AG09309 (cell line): Measurements from ENCODE around the gene RDH16.
A peak's percentile ranks its signal among the peaks of the same experiment; 100 is the strongest.
"Not testable (repeated sequence)": the region's sequence is repeated elsewhere in the genome, so short reads cannot be mapped to it uniquely, and the experiment has no call there.

ENCODE experiments used
- DNase-seq: peaks from one replicate; pipeline ENCODE4 v3.0.0-alpha.2; 2010; ENCODE audit warnings: low read depth
- H3K4me3 ChIP-seq: 2 replicates; pipeline ENCODE4 v1.5.1; 2011; ENCODE audit warnings: mild to moderate bottlenecking, low read depth, low read length, moderate library complexity; ENCODE audit not compliant: control insufficient read depth
- TF ChIP-seq, protein P1 (sequence below): IDR thresholded peaks from 2 replicates; pipeline ENCODE4 v1.5.1; 2011; ENCODE audit warnings: mild to moderate bottlenecking, low read depth, low read length, inconsistent platforms; ENCODE audit not compliant: insufficient read depth, control insufficient read depth; ENCODE audit errors: missing control alignments

Gene RDH16

DNA sequence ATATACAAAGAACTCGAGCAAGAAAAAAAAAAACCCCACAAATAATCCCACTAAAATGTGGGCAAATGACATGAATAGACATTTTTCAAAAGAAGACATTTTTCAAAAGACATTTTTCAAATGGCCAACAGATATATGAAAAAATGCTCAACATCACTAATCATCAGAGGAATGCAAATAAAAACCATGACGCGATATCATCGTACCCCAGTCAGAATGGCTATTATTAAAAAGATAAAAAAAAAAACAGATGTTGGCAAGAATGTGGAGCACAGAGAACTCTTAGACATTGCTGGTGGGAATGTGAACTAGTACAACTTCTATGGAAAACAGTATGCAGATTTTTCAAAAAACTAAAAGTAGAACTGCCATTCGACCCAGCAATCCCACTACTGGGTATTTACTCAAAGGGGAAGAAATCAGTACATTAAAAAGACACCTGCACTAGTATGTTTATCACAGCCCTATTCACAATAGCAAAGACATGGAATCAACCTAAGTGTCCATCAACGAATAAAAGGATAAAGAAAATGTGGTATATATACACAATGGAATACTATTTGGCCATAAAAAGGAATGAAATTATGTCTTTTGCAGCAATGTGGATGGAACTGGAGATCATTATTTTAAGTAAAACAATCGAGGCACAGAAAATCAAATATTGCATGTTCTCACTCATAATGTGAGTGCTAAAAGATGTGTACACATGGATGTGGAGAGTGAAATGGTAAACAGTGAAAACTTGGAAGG, 32.6 kb upstream of the RDH16 start:
- TF ChIP-seq, protein P1, sequence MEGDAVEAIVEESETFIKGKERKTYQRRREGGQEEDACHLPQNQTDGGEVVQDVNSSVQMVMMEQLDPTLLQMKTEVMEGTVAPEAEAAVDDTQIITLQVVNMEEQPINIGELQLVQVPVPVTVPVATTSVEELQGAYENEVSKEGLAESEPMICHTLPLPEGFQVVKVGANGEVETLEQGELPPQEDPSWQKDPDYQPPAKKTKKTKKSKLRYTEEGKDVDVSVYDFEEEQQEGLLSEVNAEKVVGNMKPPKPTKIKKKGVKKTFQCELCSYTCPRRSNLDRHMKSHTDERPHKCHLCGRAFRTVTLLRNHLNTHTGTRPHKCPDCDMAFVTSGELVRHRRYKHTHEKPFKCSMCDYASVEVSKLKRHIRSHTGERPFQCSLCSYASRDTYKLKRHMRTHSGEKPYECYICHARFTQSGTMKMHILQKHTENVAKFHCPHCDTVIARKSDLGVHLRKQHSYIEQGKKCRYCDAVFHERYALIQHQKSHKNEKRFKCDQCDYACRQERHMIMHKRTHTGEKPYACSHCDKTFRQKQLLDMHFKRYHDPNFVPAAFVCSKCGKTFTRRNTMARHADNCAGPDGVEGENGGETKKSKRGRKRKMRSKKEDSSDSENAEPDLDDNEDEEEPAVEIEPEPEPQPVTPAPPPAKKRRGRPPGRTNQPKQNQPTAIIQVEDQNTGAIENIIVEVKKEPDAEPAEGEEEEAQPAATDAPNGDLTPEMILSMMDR, result no peak
- no peak overlapping the region for H3K4me3 ChIP-seq
- no peak for DNase-seq

DNA sequence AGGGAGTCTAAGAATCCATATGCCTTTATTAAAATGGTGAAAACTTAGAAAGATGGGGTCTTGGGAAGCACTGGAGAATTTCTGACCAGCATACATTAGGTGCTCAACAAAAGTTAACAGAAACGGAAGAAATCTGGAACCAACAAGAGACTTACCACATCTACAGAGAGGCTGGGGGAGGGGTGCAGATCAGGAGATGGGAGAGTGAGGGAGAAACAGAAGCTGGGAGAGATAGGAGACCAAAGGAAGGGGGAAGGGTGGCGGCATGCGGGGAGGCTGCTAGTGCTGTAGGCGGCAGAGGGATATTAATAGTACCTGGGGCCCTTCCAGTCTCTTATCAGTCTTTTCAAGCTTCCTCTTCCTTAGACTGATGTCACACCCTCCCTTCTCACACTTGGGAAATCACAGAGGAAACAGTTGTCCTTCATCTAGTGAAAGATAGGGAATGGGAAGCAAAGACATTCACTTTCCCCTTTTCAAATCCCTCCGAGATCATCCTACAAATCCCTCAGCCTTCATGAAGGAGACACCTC, 30.9 kb upstream of the RDH16 start:
- no peak overlapping the region for H3K4me3 ChIP-seq
- no peak for DNase-seq
- TF ChIP-seq, protein P1, result no peak

DNA sequence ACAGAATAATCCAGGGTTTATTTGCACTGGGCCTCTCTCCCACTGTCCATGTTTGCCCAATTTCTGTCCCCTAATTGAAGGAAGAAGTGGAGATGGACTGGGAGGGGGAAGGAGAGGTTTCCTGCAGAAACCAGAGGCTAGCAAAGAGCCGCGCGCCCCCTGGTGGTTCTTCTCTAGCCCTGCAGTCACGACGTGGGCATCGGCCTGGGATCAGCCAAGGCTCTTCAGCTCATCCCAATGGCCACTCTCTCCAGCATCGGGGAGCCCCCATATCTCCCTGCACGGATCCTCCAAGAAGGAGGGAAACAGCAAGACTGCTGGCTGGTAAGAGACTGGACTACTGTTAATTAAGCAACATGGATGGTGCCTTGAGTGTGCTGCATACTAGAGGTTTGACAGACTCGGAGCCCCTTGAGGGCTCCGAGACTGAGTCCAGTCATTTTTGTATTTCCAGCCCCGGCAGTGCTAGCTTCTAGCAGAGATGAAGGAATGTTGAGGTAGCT, 30.2 kb upstream of the RDH16 start:
- peak; percentile 28 for DNase-seq
- H3K4me3 ChIP-seq, result no peak overlapping the region
- TF ChIP-seq, protein P1, result peak; percentile 97

DNA sequence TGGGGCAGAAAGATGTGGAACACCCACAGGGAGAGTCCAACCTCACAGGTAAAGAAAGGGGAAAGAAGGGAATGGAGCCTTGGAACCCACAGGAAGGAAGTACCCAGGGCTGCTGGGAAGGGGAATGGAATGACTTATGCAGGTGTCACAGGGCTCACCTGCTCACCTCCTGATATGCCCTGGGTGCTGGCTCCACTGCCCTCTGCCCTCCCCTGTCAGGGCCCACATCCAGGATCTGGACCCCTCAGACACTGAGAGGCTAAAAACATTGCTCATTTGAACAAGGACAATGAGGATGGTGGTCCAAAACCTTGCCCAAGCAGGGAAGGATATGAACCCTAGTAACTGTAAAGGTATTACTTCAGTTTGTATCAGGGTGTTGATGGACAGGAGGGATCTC, 29.6 kb upstream of the RDH16 start:
- no peak for DNase-seq
- no peak overlapping the region for H3K4me3 ChIP-seq
- TF ChIP-seq, protein P1, result no peak

DNA sequence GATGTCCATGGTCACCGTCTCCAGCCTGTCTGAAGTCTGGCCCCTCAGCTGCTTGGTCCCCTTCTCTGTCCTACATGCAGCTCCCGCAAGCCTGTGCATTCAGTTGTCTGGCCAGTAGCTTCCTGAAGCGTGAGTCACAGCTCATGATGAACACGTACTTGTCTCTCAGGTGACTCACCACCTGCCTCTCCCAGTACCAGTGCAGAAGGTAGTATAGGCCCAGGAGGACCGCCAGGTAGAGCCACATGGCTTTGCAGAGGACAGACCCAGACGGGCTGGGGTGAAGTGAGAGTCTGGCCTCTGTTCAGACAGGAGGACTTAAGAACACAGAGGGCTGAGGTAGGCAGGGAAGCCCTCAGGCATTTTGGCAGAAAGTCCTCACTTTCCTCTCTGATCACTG, 28.3 kb upstream of the RDH16 start:
- DNase-seq, H3K4me3 ChIP-seq: not testable (repeated sequence)

DNA sequence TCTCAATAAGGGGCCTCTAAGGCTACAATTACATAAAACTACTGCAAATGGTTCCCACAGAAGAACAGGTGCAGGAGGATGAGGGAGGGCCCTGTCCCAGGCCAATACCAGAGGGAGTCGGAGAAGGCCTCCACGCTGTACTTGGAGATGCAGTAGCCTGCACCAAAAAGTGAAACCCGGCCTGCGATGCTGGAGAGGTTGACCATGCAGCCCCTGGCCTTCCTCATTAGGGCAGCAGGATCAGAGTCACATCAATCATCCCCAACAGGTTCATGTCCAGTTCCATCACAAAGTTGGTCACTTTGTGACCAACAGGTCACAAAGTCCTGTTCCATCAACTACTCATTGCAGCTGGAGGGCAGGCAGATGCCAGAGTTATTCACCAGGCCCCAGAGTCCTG, 26.0 kb upstream of the RDH16 start:
- no peak for DNase-seq
- TF ChIP-seq, protein P1, result no peak
- no peak overlapping the region for H3K4me3 ChIP-seq

DNA sequence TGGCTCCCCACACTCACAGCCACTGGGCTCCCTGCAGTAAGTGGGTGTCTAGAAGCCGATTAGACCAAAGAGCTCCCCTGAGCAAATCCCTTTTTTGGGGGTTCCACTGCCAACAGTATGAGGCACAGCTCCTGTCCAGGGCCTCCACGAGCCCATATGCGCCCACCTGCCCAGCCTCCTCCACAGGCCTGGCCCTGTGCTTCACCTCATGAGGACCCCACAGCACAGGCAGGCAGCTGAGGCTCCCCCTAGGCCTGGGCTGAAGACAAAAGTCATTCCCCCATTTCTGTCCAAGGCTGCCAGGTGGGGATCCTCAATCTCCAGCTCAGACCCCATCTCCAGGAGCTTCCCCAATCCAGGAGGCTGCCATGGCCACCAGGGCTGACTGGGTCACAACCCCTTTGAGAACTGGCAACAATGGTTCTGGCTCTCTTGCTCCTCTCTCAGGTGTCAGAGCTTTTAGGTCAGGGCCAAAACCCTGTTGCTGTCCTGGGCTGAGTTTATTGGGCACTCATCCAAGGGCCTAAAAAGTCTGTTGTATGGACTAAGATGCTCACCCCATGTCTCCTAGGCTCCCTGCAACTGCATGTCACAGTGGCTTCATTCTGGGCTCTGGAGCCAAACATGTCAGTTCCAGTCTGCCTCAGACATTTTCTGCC, 25.3 kb upstream of the RDH16 start:
- DNase-seq, H3K4me3 ChIP-seq: not testable (repeated sequence)
